ENCODE data around the gene DTNBP1.

DNA sequence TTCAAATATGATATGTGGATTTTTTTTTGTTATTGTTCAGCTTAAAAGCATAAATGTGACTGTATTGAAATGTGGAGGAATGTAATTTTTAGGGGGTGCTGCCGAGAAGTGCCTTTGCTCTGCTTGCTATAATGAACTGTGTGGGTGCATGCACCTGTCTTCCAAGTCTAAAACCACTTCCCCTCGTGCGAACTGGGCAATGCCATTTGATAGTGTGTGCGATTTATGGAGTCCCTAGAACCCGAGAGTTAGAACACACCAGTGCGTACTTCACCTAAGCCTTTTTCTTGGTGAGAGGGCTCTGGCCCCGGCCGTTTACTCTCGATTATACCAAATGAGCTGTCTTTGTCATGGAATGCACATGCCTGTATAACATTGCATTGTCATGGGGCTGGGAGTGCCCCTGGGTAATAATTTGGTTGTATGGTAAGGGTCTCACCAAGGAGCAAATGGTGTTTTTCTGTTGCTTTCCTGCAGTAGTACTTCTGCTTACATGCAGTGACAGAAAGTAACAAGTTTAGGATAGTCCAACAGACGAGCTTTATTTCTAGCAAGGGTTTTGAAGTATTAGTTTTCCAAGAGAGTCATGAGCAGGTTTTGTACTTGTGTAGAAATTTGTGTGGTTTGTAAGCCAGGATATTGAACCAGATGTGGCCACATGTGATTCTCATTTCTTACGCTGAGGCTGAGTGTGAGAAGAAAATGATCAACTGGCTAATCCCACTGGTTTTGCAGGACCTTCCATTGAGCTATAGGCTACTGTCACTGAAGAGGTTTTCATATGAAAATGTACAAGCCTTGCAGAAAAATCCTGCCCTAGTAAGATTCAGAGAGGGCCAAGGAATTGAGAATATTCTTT is 172.4 kb downstream of the DTNBP1 start:
- TF ChIP-seq MIXL1 (CRISPR knock-in tag; IDR thresholded peaks at IDR 0.05) (no peak), ZNF143 (CRISPR knock-in tag; IDR thresholded peaks at IDR 0.05) (no peak), ZNF124 (CRISPR knock-in tag; IDR thresholded peaks at IDR 0.05) (no peak), PTBP1 (IDR thresholded peaks at IDR 0.05; ENCODE audit: low read depth, low read length, poor library complexity, severe bottlenecking) (no peak), JUND (CRISPR knock-in tag; IDR thresholded peaks at IDR 0.05) (no peak)

All from HepG2 (cell line).